CD4-positive, CD25-positive, alpha-beta regulatory T cell (primary cell): ENCODE data around the gene WDR91. TPM values are rescaled to one million over a fixed set of nuclear protein-coding genes. Genes with fewer than 3 reads are reported as not detected.
A peak's percentile ranks its signal among the peaks of the same experiment; 100 is the strongest.

Source experiments
- ATAC-seq, 2 donors: fragments of 150-1000 bp; cut with Tn5 transposase; one replicate each; pipeline ENCODE4 v1.10.0; 2021; ENCODE audit warnings: low read depth in 2 of 2, moderate number of reproducible peaks in 2 of 2, moderate library complexity in 1 of 2
- DNase-seq, 3 donors: peaks; one replicate each; pipeline versions ENCODE4 v3.0.0 to v3.0.0-alpha.2; 2012 to 2022; ENCODE audit warnings: mixed read lengths in 1 of 3
- H3K27ac ChIP-seq: one replicate; pipeline ENCODE4 v1.7.0; 2013; ENCODE audit warnings: mild to moderate bottlenecking, low read length; ENCODE audit not compliant: insufficient read depth, poor library complexity, severe bottlenecking
- H3K27me3 ChIP-seq: one replicate; pipeline ENCODE4 v1.7.0; 2013; ENCODE audit warnings: low read length; ENCODE audit not compliant: control insufficient read depth, insufficient read depth
- H3K36me3 ChIP-seq: one replicate; pipeline ENCODE4 v1.7.0; 2013; ENCODE audit warnings: mild to moderate bottlenecking, low read length, moderate library complexity; ENCODE audit not compliant: control insufficient read depth, insufficient read depth
- H3K4me1 ChIP-seq: 2 replicates; pipeline ENCODE4 v1.7.0; 2013; ENCODE audit warnings: mild to moderate bottlenecking, low read length; ENCODE audit not compliant: insufficient read depth, control insufficient read depth, poor library complexity, severe bottlenecking
- H3K4me3 ChIP-seq: one replicate; pipeline ENCODE4 v1.7.0; 2013; ENCODE audit warnings: low read depth, mild to moderate bottlenecking, low read length, moderate library complexity
- H3K9me3 ChIP-seq, 2 experiments: 1 replicate in 1 of 2; 2 replicates in 1 of 2; pipeline ENCODE4 v1.7.0; 2013; ENCODE audit warnings: low read length in 2 of 2, mild to moderate bottlenecking in 1 of 2, moderate library complexity in 1 of 2; ENCODE audit not compliant: control insufficient read depth in 2 of 2
- H3K27ac Mint-ChIP-seq, 3 donors: one replicate each; pipeline ENCODE4 v1.8.0; 2020 to 2022; ENCODE audit warnings: mild to moderate bottlenecking in 3 of 3, mixed read lengths in 3 of 3, moderate library complexity in 2 of 3
- H3K27me3 Mint-ChIP-seq: one replicate; pipeline ENCODE4 v1.8.0; 2022; ENCODE audit warnings: mild to moderate bottlenecking, mixed read lengths
- H3K36me3 Mint-ChIP-seq: one replicate; pipeline ENCODE4 v1.8.0; 2020; ENCODE audit warnings: mixed read lengths
- H3K4me1 Mint-ChIP-seq, 4 donors: one replicate each; pipeline ENCODE4 v1.8.0; 2020 to 2022; ENCODE audit warnings: mixed read lengths in 4 of 4, mild to moderate bottlenecking in 1 of 4
- H3K4me3 Mint-ChIP-seq, 4 donors: one replicate each; pipeline ENCODE4 v1.8.0; 2020 to 2022; ENCODE audit warnings: mild to moderate bottlenecking in 4 of 4, mixed read lengths in 4 of 4, moderate library complexity in 3 of 4
- H3K9me3 Mint-ChIP-seq, 7 donors: one replicate each; pipeline ENCODE4 v1.8.0; 2020 to 2022; ENCODE audit warnings: mixed read lengths in 7 of 7, mild to moderate bottlenecking in 3 of 7, moderate library complexity in 2 of 7
- polyA plus RNA-seq, 4 donors: library from polyadenylated mRNA; unstranded; fragments of 300-500 nt; fragmentation: Illumina TruSeq; gene quantifications; one replicate each; pipeline ENCODE4 v1.2.3, GENCODE V29; 2021
- total RNA-seq: library from RNA; stranded (reverse); gene quantifications from one replicate; pipeline ENCODE4 v1.2.3, GENCODE V29; 2022

WDR91 gene
- total and polyA plus RNA-seq, 5 donors from 2014 or later = 3.4 to 34.9 (median 4.6) TPM

DNA sequence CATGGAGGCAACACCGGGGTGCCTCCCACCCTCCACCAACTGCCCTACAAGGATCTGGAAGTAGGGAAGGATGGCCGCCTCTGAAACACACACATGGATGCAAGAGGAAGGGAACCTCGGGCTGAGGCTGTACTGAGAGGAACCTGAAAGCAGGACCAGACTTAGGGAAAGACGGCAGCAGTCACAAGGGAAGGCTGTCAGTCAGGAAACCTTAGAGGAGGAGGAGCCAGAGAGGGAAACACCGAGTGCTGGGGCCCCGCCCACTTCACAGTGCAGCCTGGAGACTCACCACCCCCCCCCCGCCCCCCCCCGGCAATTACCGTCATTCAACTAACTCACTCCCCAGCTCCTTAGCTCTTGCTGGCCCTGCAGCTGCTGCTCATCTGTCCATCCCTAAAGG, 43.3 kb downstream of the WDR91 start:
- peaks cover 33% of the 10 kb centered on the region for H3K36me3 Mint-ChIP-seq
- Histone ChIP-seq H3K4me3 (no peak overlapping the region), H3K4me1 (peaks cover 25% of the 10 kb centered on the region)

DNA sequence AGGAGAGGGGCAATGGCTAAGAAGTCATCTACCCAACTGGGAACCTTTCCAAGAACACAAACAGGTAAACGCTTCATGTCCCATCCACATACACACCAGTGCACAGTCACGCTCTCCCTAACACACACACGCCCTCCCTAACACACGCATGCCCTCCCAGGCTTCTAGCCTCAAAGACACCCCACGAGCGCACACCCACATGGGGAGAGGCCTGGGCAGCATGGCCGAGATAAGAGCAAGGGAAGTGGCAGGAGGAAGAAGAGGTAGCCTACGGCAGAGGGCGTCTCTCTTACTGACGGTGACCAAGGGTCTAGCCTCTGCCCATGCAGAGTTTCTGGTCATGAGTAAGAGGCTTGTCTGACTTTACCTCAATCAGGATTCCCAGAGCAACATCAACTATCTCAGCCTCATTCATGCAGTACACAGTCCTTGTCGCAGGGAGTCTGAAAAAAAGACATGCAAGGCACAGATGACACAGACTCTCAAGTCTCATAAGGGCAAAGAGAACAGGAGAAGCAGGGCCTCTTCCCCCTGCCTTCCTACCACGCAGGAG, 43.9 kb downstream of the WDR91 start:
- ATAC-seq = no peak
- Histone ChIP-seq H3K27me3 (no peaks in the 10 kb centered on the region), H3K9me3 (no peaks in the 10 kb centered on the region), H3K4me3 (no peak overlapping the region), H3K27ac (no peak overlapping the region), H3K36me3 (peaks cover 29% of the 10 kb centered on the region), H3K4me1 (peaks cover 25% of the 10 kb centered on the region)
- Mint-ChIP-seq H3K4me1 (peaks cover 32 to 56% (median 39%) of the 10 kb centered on the region in 4 donors), H3K27ac (peak overlapping the region; percentile 48 to 97 (median 89)), H3K27me3 (no peaks in the 10 kb centered on the region), H3K9me3 (peaks cover 0 to 4% (median 0%) of the 10 kb centered on the region in 7 donors), H3K4me3 (peak overlapping the region; percentile 44 to 86 (median 63)), H3K36me3 (peaks cover 39% of the 10 kb centered on the region)
- DNase-seq = no peak

More for the DNA sequence above, 43.3 kb downstream of the WDR91 start:
- Histone ChIP-seq H3K36me3 (peaks cover 29% of the 10 kb centered on the region), H3K27ac (peak overlapping the region; percentile 94), H3K27me3 (no peaks in the 10 kb centered on the region), H3K9me3 (no peaks in the 10 kb centered on the region)
- no peak for ATAC-seq
- peaks cover 26 to 56% (median 39%) of the 10 kb centered on the region in 4 donors for H3K4me1 Mint-ChIP-seq
- H3K27ac Mint-ChIP-seq = peak overlapping the region; percentile 48 to 97 (median 89)
- peak overlapping the region in 2 of 4 donors; percentile 86 to 92 for H3K4me3 Mint-ChIP-seq
- no peaks in the 10 kb centered on the region for H3K27me3 Mint-ChIP-seq
- H3K9me3 Mint-ChIP-seq = no peaks in the 10 kb centered on the region
- no peak for DNase-seq

DNA sequence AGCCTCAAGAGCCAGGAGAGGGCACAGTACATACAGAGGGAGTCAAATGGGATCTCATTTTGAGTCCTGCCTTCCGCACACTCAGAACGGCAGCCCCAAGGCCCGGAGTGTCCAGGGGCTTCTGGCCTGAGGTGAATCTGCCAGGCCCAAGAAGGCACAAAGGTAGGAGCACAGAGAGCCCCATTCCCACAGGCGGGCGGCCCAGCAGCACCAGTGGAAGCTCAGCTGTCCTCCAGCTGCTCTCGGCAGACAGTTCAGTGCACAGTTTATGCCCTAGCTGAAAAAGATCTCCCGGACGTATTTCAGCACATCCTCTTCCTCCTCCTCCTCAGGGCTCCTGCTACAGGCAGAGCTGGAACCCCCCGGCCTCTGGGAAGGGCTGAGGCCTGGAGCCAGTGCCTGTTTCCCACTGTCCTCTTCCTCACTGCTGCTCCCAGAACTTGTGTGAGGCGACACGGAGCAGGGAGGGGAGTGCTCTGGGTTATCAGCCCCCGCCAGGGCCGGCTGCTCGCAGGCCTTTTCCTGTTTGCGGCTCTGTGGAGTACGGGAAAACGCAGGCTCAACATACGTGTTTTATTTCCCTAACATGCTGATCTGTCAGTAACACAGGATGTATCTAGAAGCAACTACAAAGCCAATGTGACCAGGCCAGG, 44.9 kb downstream of the WDR91 start:
- Mint-ChIP-seq H3K4me1 (peaks cover 36 to 63% (median 43%) of the 10 kb centered on the region in 4 donors), H3K4me3 (peak overlapping the region in 3 of 4 donors; percentile 26 to 86 (median 49)), H3K27ac (peak overlapping the region; percentile 85 to 95 (median 89)), H3K27me3 (no peaks in the 10 kb centered on the region), H3K36me3 (peaks cover 48% of the 10 kb centered on the region), H3K9me3 (peaks cover 0 to 8% (median 0%) of the 10 kb centered on the region in 7 donors)
- DNase-seq (no peak), ATAC-seq (no peak)
- Histone ChIP-seq H3K27ac (no peak overlapping the region), H3K4me1 (peaks cover 25% of the 10 kb centered on the region), H3K9me3 (no peaks in the 10 kb centered on the region), H3K27me3 (no peaks in the 10 kb centered on the region), H3K36me3 (peaks cover 29% of the 10 kb centered on the region), H3K4me3 (no peak overlapping the region)

- H3K4me3 ChIP-seq = no peak overlapping the region
- H3K9me3 ChIP-seq = no peaks in the 10 kb centered on the region
- peaks cover 0 to 8% (median 0%) of the 10 kb centered on the region in 7 donors for H3K9me3 Mint-ChIP-seq
- H3K36me3 ChIP-seq = peaks cover 33% of the 10 kb centered on the region
- DNase-seq (no peak), ATAC-seq (no peak)
- peaks cover 30 to 66% (median 47%) of the 10 kb centered on the region in 4 donors for H3K4me1 Mint-ChIP-seq
- peaks cover 21% of the 10 kb centered on the region for H3K4me1 ChIP-seq
- no peaks in the 10 kb centered on the region for H3K27me3 ChIP-seq
- peaks cover 54% of the 10 kb centered on the region for H3K36me3 Mint-ChIP-seq
- peak overlapping the region in 1 of 4 donors; percentile 1 for H3K4me3 Mint-ChIP-seq
- peak overlapping the region; percentile 6 to 85 (median 71) for H3K27ac Mint-ChIP-seq
- H3K27me3 Mint-ChIP-seq = no peaks in the 10 kb centered on the region
- no peak overlapping the region for H3K27ac ChIP-seq
Measured at GRCh38 chr7:135165862-135166261, 45.5 kb downstream of the WDR91 start.

- no peak overlapping the region for H3K4me3 ChIP-seq
- H3K9me3 Mint-ChIP-seq = peaks cover 0 to 8% (median 0%) of the 10 kb centered on the region in 7 donors
- peaks cover 59% of the 10 kb centered on the region for H3K36me3 Mint-ChIP-seq
- H3K27ac ChIP-seq = no peak overlapping the region
- H3K27me3 Mint-ChIP-seq = no peaks in the 10 kb centered on the region
- peaks cover 35 to 73% (median 55%) of the 10 kb centered on the region in 4 donors for H3K4me1 Mint-ChIP-seq
- no peaks in the 10 kb centered on the region for H3K9me3 ChIP-seq
- H3K27me3 ChIP-seq = no peaks in the 10 kb centered on the region
- H3K36me3 ChIP-seq = peaks cover 35% of the 10 kb centered on the region
- peaks cover 23% of the 10 kb centered on the region for H3K4me1 ChIP-seq
- peak overlapping the region; percentile 52 to 82 (median 72) for H3K27ac Mint-ChIP-seq
- ATAC-seq (no peak), DNase-seq (no peak)
- peak overlapping the region in 1 of 4 donors; percentile 64 for H3K4me3 Mint-ChIP-seq
Measured at GRCh38 chr7:135164357-135165061, 46.8 kb downstream of the WDR91 start.

DNA sequence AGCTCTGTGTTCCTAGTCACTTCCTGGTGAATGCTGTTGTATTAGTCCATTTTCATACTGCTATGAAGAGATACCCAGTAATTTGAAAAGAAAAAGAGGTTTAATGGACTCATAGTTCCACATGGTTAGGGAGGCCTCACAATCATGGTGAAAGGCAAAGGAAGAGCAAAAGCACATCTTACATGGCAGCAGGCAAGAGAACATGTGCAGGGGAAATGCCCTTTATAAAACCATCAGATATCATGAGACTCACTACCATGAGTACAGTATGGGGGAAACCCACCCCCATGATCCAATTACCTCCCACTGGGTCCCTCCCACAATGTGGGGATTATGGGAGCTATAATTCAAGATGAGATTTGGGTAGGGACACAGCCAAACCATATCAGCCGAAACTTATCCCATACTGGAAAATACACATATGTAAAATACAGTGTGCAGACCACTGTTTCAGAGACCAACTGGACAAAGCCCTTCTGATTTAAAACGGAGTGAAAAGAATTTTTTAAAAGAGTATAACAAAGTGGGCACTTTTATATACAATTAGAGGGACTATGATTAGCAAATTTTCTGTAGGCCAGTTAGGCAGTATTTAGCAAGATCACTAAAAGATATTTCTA, 48.8 kb downstream of the WDR91 start:
- Mint-ChIP-seq H3K27me3 (no peaks in the 10 kb centered on the region), H3K9me3 (peaks cover 0 to 8% (median 0%) of the 10 kb centered on the region in 7 donors), H3K4me1 (peaks cover 35 to 71% (median 50%) of the 10 kb centered on the region in 4 donors), H3K36me3 (peaks cover 67% of the 10 kb centered on the region), H3K27ac (peak overlapping the region in 2 of 3 donors; percentile 52 to 69), H3K4me3 (peak overlapping the region in 1 of 4 donors; percentile 60)
- Histone ChIP-seq H3K9me3 (no peaks in the 10 kb centered on the region), H3K36me3 (peaks cover 36% of the 10 kb centered on the region), H3K27me3 (no peaks in the 10 kb centered on the region), H3K4me3 (no peak overlapping the region), H3K27ac (peak overlapping the region; percentile 30), H3K4me1 (peaks cover 21% of the 10 kb centered on the region)
- DNase-seq (no peak), ATAC-seq (no peak)

DNA sequence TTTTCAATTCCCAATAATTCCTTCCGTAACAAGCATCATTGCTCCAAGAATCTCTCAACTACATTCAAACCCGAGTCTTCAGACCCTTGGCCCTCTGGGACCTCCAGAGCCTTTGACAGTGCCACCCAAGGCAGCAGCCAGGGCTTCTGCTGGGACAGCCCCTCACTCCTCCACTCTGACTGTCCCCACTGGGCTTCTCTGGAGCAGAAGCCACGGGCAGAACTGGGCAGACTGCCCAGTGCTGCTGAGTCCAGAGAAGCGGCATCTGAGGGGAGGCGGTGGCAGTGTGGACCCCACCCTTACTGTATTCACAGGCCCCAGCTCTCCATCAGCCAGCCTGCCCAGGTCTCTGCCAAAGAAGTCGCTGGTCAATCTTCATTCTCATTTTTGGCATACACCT, 49.7 kb downstream of the WDR91 start:
- Histone ChIP-seq H3K36me3 (peaks cover 35% of the 10 kb centered on the region), H3K27me3 (no peaks in the 10 kb centered on the region), H3K4me1 (peaks cover 21% of the 10 kb centered on the region), H3K9me3 (peaks cover 0 to 5% of the 10 kb centered on the region in 2 experiments), H3K4me3 (no peak overlapping the region), H3K27ac (no peak overlapping the region)
- ATAC-seq (no peak), DNase-seq (no peak)
- Mint-ChIP-seq H3K4me1 (peaks cover 35 to 70% (median 53%) of the 10 kb centered on the region in 4 donors), H3K9me3 (peaks cover 0 to 12% (median 2%) of the 10 kb centered on the region in 7 donors), H3K27ac (peak overlapping the region in 1 of 3 donors; percentile 94), H3K4me3 (peak overlapping the region in 1 of 4 donors; percentile 3), H3K36me3 (peaks cover 68% of the 10 kb centered on the region), H3K27me3 (no peaks in the 10 kb centered on the region)
